ENCODE measurements around the gene GRK5.
"Not testable (repeated sequence)": the region's sequence is repeated elsewhere in the genome, so short reads cannot be mapped to it uniquely, and the experiment has no call there.

Gene GRK5

GRCh38 chr10:119207366-119207666 lies at the start of gene GRK5:
TSS of gene GRK5 (plus strand) at chr10:119207571. CDS start at chr10:119207918, 347 bp downstream.
- peak; percentile 88 to 97 (median 96) for DNase-seq

GRCh38 chr10:119159332-119159731 lies 48.0 kb upstream of the GRK5 start:
- DNase-seq, result no peak

GRCh38 chr10:119161680-119162451 lies 45.5 kb upstream of the GRK5 start:
- no peak for DNase-seq

- no peak for DNase-seq
These were observed 44.8 kb upstream of the GRK5 start for GRCh38 chr10:119162452-119163092.

- peak; percentile 60 to 84 (median 73) for DNase-seq
These were observed 41.9 kb upstream of the GRK5 start, which contains the start of gene SFXN4 for GRCh38 chr10:119165171-119166117. TSS of gene SFXN4 (minus strand) at chr10:119165714. CDS start at chr10:119165647, 67 bp downstream.

- no peak for DNase-seq
These were observed 41.3 kb upstream of the GRK5 start for GRCh38 chr10:119166118-119166500.

- no peak for DNase-seq
These were observed 40.8 kb upstream of the GRK5 start for GRCh38 chr10:119166564-119166963.

- DNase-seq, result no peak
These were observed 40.3 kb upstream of the GRK5 start for GRCh38 chr10:119167041-119167440.

- no peak for DNase-seq
These were observed 33.3 kb upstream of the GRK5 start for GRCh38 chr10:119174109-119174508.

- no peak for DNase-seq
These were observed 31.2 kb upstream of the GRK5 start for GRCh38 chr10:119176166-119176565.

GRCh38 chr10:119177708-119178371 lies 29.5 kb upstream of the GRK5 start:
- no peak for DNase-seq

GRCh38 chr10:119178372-119179119 lies 28.8 kb upstream of the GRK5 start, which contains the start of gene PRDX3:
TSS of gene PRDX3 (minus strand) at chr10:119178812. CDS start at chr10:119178790, 22 bp downstream.
- peak; percentile 75 to 89 (median 88) for DNase-seq

GRCh38 chr10:119180850-119181400 lies 26.4 kb upstream of the GRK5 start:
- not testable (repeated sequence) for DNase-seq

GRCh38 chr10:119183664-119184412 lies 23.5 kb upstream of the GRK5 start:
- DNase-seq, result no peak

- DNase-seq, result no peak
These were observed 17.5 kb upstream of the GRK5 start for GRCh38 chr10:119189811-119190282.

- DNase-seq, result no peak
These were observed 17.0 kb upstream of the GRK5 start for GRCh38 chr10:119190353-119190752.

GRCh38 chr10:119190954-119191785 lies 16.2 kb upstream of the GRK5 start:
- no peak for DNase-seq

GRCh38 chr10:119191881-119192280 lies 15.5 kb upstream of the GRK5 start:
- no peak for DNase-seq

GRCh38 chr10:119197921-119198320 lies 9.4 kb upstream of the GRK5 start:
- DNase-seq, result no peak

- peak in 3 of 6 experiments; percentile 4 to 9 (median 5) for DNase-seq
These were observed 8.9 kb upstream of the GRK5 start for GRCh38 chr10:119198438-119198837.
